Measurements from ENCODE around the gene STAB2.

The STAB2 gene, protein sequence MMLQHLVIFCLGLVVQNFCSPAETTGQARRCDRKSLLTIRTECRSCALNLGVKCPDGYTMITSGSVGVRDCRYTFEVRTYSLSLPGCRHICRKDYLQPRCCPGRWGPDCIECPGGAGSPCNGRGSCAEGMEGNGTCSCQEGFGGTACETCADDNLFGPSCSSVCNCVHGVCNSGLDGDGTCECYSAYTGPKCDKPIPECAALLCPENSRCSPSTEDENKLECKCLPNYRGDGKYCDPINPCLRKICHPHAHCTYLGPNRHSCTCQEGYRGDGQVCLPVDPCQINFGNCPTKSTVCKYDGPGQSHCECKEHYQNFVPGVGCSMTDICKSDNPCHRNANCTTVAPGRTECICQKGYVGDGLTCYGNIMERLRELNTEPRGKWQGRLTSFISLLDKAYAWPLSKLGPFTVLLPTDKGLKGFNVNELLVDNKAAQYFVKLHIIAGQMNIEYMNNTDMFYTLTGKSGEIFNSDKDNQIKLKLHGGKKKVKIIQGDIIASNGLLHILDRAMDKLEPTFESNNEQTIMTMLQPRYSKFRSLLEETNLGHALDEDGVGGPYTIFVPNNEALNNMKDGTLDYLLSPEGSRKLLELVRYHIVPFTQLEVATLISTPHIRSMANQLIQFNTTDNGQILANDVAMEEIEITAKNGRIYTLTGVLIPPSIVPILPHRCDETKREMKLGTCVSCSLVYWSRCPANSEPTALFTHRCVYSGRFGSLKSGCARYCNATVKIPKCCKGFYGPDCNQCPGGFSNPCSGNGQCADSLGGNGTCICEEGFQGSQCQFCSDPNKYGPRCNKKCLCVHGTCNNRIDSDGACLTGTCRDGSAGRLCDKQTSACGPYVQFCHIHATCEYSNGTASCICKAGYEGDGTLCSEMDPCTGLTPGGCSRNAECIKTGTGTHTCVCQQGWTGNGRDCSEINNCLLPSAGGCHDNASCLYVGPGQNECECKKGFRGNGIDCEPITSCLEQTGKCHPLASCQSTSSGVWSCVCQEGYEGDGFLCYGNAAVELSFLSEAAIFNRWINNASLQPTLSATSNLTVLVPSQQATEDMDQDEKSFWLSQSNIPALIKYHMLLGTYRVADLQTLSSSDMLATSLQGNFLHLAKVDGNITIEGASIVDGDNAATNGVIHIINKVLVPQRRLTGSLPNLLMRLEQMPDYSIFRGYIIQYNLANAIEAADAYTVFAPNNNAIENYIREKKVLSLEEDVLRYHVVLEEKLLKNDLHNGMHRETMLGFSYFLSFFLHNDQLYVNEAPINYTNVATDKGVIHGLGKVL (N-terminal part only)

GRCh38 chr12:103586791-103587370, at the start of gene STAB2:
TSS of gene STAB2 (plus strand) at chr12:103587273. CDS start at chr12:103587477, 204 bp downstream.
- TF ChIP-seq, protein P1, sequence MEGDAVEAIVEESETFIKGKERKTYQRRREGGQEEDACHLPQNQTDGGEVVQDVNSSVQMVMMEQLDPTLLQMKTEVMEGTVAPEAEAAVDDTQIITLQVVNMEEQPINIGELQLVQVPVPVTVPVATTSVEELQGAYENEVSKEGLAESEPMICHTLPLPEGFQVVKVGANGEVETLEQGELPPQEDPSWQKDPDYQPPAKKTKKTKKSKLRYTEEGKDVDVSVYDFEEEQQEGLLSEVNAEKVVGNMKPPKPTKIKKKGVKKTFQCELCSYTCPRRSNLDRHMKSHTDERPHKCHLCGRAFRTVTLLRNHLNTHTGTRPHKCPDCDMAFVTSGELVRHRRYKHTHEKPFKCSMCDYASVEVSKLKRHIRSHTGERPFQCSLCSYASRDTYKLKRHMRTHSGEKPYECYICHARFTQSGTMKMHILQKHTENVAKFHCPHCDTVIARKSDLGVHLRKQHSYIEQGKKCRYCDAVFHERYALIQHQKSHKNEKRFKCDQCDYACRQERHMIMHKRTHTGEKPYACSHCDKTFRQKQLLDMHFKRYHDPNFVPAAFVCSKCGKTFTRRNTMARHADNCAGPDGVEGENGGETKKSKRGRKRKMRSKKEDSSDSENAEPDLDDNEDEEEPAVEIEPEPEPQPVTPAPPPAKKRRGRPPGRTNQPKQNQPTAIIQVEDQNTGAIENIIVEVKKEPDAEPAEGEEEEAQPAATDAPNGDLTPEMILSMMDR (IDR thresholded peaks at IDR 0.05), result no peak

- TF ChIP-seq, protein P1 (IDR thresholded peaks at IDR 0.05), result no peak
Observed at GRCh38 chr12:103538397-103538796, 48.7 kb upstream of the STAB2 start.

DNA sequence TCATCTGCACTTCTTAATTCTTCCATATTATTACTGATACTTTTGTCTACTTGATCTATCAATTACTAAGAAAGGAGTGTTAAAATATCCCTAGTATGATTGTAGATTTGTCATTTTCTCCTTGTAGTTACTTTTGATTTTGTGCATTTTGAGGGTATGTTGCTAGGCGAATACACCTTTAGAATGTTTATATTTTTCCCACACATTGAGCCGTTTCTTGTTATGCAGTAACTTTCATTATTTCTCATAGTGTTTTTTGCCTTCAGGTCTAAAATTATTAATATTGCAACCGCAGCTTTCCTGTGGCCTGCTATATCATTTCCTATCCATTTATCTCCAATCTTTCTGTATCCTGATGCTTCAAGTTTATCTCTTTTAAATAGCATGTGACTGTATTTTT, 46.8 kb upstream of the STAB2 start:
- TF ChIP-seq, protein P1 (IDR thresholded peaks at IDR 0.05), result no peak

DNA sequence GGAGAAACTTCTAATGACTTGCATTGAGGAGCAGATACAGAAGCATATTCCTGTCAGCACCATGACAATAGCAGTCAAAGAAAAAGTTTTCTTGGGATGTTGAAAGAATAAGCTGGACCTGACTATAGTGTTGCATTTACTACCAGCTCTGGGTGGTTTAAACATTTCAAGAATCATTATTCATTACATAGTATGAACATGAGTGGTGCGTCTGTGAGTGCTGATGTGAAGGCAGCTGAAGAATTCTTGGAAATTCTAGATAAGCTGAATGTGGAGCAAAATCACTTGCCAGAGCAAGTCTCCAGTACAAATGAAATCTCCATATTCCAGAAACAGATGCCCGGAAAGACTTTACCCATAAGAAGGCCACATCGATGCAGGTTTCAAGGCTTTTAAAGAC, 45.0 kb upstream of the STAB2 start:
- TF ChIP-seq, protein P1 (IDR thresholded peaks at IDR 0.05), result no peak

DNA sequence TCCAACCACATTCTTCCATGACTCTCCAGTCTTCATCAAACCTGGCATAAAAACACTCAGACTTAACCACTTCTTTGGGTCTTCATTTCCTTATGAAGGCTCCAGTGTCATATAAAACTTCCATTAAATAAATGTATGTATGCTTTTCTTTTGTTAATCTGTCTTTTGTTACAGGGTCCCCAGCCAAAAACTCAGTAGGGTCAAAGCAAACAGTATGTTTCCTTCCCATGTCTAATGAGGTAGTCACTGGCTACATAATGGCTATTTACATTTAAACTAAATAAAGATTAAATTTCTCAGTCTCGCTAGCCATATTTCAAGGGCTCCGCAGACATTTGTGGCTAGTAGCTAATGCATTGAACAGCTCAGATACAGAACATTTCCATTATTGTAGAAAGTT, 40.1 kb upstream of the STAB2 start:
- TF ChIP-seq, protein P1 (IDR thresholded peaks at IDR 0.05), result no peak

- TF ChIP-seq, protein P1 (IDR thresholded peaks at IDR 0.05), result no peak
Observed at GRCh38 chr12:103547376-103547775, 39.7 kb upstream of the STAB2 start.

GRCh38 chr12:103547929-103548328, 39.1 kb upstream of the STAB2 start:
- TF ChIP-seq, protein P1 (IDR thresholded peaks at IDR 0.05), result no peak

Measured in LNCAP (cell line).